Measurements from ENCODE around the gene PCDH1.

DNA sequence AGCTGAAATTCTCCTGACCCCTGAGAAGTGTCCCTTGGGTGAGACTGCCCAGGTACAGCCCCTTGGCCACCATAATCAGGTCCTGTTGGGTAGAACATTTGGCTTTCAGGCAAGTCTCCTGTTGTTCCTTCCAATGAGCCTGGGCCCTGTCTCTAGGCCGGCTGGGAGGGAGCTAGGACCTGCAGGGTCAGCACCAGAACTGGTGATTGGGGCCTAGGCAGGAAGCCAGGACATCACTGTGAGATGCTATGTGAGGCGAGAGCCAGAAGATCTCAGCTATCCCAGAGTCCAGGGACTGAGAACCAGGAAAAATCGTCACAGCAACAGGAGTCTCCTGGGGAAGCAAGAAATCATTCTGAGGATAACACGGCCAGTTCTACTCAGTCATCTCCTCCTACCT lies 51.5 kb downstream of the PCDH1 start:
- TF ChIP-seq POLR2A (IDR thresholded peaks at IDR 0.05): no peak
- TF ChIP-seq, protein P1, sequence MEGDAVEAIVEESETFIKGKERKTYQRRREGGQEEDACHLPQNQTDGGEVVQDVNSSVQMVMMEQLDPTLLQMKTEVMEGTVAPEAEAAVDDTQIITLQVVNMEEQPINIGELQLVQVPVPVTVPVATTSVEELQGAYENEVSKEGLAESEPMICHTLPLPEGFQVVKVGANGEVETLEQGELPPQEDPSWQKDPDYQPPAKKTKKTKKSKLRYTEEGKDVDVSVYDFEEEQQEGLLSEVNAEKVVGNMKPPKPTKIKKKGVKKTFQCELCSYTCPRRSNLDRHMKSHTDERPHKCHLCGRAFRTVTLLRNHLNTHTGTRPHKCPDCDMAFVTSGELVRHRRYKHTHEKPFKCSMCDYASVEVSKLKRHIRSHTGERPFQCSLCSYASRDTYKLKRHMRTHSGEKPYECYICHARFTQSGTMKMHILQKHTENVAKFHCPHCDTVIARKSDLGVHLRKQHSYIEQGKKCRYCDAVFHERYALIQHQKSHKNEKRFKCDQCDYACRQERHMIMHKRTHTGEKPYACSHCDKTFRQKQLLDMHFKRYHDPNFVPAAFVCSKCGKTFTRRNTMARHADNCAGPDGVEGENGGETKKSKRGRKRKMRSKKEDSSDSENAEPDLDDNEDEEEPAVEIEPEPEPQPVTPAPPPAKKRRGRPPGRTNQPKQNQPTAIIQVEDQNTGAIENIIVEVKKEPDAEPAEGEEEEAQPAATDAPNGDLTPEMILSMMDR (IDR thresholded peaks at IDR 0.05): no peak
